NK-92 (cell line): Measurements from ENCODE around the gene OLFML2B.

Experiments used
- DNase-seq: peaks from one replicate; lab custom pipeline; 2025; ENCODE audit not compliant: unreplicated experiment; lab: John Stamatoyannopoulos, UW

Gene OLFML2B

DNA sequence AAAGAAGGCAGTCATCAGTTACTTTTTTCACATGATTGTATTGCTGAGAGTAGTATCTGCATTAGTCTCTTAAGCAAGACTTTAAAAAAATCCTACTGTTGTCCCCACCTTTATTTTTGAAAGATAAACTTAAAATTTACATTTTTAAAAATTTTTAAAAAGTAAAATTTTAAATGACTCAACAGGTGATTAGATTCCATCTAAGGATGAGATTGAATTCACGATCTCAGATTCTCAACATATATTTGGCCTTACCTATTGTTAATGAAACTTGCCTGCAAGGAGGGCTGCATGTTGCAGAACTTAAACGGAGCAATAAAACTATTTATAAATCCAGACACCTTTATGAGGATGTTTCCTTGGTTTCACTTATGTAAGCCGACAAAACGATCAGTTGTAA, 75.2 kb downstream of the OLFML2B start:
- no peak for DNase-seq

DNA sequence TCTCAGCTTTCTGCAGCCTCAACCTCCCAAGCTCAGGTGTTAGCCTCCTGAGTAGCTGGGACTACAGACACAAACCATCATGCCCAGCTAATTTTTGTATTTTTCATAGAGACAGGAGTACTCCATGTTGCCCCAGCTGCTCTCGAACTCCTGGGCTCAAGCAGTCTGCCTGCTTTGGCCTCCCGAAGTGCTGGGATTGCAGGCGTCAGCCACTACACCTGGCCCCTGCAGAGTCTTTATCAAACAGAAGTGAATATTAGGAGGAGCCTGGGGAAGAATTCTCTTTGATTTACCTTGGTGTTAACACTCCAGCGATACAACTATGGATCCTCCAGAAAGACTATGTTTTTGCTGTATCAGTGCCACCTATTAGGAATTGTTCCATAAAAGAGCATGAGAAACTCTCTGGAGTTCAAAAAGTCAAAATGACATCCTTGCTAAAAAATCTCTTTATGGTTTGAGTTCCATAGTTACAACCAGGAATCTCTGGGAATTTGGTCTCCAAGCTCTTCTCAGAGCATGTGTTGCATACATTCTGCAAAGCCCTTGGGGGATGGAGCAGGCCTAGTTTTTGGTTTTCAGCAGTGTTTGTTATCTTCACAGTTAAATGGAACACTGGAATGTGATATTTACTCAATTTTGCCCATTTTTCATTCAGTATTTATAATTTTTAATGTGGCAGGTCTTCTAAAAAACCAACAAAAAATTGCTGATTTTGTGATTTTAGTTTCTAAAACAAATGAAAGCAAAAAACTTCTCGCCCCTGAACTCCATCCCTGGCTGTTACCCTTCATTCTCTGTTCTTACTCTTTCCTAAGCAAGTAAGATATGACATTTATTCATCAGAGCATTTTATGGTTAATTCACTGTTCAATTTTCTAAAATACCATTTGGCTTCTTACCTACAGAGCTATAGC, 77.3 kb downstream of the OLFML2B start:
- no peak for DNase-seq

DNA sequence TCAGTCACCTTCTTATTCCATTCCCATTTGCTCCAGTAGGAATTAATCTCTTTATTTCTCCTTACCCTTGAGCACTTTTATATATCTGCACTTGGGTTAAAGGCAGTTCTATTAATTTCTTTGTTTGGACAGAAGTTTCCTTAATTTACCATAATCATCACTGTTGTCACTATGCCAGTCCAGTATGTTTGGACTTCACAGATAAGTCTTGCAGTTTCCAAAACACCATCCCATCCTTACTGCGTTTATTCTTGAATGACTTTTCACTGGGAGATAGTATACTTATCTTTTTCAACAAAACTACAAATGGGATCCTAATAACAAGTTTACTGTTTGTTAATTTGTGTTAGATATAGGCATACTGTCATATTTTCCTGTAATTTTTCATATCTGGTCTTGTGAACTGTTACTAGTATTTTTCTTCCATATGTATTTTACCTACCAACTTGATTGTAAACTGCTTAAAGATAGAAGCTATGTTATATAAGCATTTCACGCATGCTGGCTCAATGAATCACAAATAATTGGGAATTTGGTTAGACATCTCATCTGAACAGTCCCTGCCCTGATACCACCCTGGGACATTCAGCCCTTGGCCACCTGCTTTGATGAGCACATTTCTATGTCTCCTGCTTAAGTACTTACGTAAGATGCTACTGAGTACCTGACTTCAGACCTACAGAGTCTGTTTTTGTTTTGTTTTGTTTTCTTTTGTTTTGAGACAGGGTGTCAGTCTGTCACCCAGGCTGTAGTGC, 78.2 kb downstream of the OLFML2B start:
- DNase-seq = no peak

DNA sequence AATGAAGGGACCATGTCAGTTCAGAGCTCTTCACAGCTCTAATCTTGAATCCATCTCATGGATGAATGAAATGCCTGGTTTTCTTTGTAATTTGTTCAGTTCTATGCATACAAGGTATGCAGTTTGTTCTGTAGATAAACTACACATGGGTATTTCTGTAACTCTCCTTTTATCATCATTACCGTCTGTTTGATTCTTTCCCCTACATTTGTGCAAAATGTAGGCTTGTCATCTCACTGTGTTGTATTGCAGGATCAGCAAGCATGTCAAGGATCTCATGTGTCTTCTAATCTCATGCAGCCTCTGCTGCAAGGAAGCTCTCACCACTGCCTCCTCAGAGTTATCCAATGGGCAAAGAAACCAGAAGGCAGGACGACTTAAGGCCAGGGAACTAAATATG, 79.3 kb downstream of the OLFML2B start:
- DNase-seq = no peak

DNA sequence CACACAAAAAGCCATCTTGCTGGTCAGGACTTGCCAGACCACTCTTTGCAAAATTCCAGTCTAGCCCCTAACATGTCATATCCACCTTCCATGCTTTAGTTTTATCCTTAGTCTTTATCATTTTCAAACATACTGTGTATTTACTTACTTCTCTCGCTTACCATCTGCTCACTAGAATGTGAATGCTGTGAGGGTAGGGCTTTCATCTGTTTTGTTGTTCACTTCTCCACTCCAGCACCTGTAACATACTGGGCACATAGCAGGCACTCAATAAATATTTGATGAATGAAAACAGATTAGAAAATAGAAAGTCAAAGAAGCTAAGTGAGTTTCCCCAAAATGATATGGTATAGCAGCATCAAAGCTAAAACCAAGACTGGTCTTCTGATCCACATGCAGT, 79.9 kb downstream of the OLFML2B start:
- DNase-seq = no peak

DNA sequence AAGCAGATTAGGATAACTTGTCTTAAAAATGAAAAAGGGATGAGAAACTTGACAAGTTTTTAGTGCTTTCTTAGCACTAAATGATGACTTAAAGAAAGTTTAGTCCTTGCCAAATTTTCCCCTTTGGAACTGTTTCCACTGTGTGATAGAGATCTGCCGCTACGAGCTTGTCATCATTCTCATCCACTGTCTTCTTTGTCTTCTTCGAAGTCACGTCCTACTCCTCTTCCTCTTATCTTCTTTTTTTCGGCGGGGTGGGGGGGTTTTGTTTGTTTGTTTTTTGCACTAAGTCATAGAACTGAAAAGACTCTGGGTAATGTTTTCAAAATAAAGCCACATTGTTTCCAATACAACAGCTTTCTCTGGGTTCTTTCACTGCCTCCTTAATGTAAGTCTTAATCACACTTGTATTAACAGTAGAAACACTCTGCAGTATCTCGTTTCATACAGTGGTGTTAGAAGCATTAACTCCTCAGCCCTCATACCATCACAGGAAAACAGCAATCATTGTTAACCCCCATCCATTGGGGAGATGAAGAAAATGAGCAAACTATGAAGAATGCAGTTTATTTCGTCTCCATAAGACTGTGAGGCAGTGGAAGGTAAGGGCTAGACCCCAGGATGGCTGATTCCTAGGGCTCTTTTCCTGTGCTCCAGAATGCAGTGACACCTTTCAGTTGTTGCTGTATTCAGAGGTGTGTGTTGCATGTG, 81.8 kb downstream of the OLFML2B start:
- no peak for DNase-seq

DNA sequence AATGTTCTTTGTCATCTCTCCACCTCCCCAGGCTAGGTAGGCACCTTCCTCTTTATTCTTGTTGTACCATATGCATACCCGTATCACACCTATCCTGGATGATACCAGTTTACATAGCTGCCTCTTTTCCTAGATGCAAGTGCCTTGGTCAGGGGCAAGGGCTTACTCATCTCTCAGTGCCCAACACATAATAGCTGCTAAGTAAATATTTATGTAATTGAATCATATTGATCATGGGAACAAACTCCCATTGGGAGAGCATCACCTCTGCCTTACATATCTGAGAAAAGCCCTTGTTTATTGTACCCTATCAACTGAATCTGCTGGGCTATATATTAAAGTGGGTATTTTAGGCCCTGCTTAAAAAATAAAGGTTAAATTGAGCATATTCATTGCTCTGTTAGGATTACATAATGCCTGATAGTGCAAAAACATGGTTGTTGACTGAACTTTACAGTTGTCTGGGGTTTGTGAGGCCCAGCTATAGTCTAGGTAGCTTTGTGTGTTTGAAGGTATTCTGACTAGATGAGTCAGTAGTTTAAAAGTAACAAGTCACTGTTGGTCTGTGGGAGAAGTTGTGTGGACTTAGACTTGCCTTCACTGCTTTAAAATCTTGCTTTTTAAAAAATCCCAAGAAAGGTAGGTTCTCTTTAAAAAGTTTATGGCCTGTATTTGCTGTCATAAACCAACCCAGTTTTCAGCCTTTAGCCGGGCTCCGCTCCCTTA, 82.6 kb downstream of the OLFML2B start:
- no peak for DNase-seq

DNA sequence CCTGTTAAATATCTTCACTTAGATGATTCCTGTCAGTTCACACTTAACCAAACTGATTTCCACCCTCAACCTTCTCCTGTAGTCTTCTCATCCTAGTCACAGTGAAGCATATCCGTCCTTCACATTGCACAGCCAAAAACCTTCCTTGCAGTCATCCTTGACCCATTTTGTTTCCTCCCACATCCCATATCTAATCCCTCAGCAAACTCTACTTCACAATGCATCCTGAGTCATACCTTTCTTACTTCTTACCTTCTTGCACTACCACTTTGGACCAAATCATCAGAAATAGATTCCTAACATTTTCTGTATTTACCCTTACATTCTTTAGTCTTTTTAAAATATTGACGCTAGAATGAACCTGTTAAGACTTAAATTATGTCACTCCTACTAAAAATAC, 86.9 kb downstream of the OLFML2B start:
- DNase-seq = no peak

DNA sequence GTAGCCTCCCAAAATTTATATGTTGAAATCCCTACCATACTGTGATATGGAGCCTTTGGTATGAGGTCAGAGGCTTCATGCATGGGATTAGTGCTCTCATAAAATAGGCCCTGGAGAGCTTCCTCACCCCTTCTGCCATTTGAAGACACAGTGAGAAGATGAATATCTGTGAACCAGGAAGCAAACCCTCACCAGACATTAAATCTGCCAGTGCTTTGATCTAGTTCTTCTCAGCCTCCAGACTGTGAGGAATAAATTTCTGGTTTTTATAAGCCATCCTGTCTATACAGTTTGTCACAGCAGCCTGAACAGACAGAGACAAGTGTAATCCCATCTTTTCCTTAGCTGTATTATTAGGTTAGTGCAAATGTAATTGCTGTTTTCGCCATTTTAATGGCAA, 88.4 kb downstream of the OLFML2B start:
- no peak for DNase-seq

DNA sequence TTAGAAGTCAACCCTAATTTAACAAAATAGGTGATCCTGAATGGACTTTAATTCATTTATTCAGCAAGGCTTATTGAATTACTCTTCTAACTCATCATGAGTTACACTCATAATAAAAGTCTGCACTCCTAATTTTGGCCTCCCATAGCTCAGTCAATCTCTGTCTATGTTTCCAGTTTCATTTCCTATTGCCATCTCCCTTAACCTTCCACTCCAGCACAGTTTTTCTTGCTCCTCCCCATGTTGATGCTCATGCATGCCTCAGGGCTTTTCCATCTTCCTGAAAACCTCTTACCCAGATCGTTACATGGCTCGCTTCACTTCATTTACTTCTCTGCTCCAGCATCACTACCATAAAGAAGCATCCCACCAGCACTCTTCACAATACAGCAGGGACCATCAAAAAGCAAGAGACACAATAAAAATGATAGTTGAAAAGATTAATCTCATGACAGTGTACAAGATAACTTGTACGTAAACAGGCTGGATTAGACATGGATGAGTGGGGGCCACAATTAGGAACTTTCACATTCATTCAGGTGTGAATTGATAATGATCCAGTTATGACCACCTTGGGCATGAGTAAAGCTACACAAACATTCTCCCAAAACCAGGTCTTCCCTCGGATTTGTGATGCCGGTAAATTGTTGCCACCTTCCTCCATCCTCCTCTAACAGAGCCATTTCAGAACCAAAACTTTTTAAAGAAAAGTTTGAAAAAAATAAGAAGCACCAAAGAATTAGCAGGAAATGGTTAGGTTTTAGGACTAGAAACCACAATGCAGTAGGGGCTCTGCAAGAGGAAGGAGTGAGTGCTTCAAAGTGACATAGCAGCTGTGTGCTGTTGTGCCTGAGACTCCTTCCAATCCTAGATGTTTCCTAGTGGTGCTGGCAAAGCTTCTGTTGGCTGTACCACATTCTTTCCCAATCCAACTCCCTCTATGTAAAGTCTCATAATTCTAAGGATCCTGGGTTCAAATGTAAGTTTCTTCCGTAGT, 89.8 kb downstream of the OLFML2B start:
- DNase-seq = no peak
